Stimulated activated CD4-positive, alpha-beta T cell treated with anti-CD3 and anti-CD28 coated beads, TNF-alpha, amount 100 ng/mL, for 4 hours (primary cell): ENCODE data around the gene ZNF337.
"Not testable (repeated sequence)": the region's sequence is repeated elsewhere in the genome, so short reads cannot be mapped to it uniquely, and the experiment has no call there.

Source experiments
- DNase-seq, 3 experiments: peaks; one replicate each; pipeline ENCODE4 v3.0.0-alpha.2; 2020; ENCODE audit warnings: low read depth in 3 of 3

The ZNF337 gene

GRCh38 chr20:25696371-25697131, at the start of gene ZNF337:
Gene ZNF337, minus strand, starts transcription at chr20:25696853. Its CDS starts 10,436 bp downstream, at chr20:25686417.
- peak; percentile 89 to 94 (median 91) for DNase-seq

DNA sequence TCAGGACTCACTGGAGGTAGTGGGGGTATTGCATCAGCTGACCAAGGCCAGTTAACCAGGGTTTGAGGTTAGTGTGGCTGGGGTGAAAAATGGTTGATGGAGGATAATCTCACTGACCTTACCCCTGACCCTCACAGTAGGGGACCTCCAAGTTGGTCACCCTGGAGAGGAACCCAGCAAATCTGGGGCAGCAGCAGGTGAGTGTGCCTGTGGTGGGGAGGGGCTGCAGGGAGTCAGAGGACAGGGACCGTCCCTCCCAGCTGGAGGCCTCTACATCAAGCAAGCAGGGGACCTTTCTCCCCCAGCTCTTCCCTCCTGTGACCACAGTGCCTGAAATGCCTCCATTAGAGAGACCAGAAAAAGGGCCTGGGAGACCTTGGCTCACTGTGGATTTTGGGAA, 49.1 kb upstream of the ZNF337 start:
- no peak for DNase-seq

GRCh38 chr20:25745100-25745499, 48.4 kb upstream of the ZNF337 start:
- no peak for DNase-seq

DNA sequence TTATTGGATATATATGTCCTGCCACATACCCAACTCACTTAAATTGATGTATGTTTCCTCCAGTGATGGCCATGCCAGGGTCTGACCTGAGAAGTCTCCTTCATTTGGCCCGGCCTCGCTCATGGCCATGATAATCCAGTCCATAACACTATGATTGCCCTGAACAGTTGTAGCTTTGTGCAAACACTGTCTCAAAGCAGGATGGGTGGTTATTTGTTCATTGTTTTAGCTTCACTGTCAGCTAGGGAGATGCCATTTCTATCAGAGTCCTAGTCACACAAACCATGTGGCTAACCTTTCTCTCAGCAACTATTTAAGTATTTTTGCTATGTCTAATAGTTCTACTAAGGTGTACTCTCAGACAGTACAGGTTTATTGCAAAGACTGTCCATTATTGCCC, 47.6 kb upstream of the ZNF337 start:
- no peak for DNase-seq

DNA sequence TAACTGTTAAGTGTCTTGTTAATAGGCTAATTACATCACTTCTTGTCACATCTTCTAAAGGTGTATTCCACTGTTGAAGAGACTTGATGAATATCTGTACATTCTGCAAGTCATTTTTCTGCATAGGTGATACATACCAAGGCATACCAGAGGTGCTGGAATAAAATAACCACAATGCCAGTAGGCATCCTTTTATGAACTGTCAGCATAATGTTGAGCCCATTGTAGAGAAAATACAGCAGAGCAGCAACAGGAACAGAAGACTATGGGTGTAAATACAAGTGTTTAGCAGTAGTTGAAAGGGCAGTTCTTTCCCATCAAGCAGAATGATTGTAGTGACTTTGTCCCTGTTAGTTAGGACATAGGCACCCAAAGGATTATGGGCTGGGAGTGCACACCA, 44.4 kb upstream of the ZNF337 start:
- DNase-seq = no peak

DNA sequence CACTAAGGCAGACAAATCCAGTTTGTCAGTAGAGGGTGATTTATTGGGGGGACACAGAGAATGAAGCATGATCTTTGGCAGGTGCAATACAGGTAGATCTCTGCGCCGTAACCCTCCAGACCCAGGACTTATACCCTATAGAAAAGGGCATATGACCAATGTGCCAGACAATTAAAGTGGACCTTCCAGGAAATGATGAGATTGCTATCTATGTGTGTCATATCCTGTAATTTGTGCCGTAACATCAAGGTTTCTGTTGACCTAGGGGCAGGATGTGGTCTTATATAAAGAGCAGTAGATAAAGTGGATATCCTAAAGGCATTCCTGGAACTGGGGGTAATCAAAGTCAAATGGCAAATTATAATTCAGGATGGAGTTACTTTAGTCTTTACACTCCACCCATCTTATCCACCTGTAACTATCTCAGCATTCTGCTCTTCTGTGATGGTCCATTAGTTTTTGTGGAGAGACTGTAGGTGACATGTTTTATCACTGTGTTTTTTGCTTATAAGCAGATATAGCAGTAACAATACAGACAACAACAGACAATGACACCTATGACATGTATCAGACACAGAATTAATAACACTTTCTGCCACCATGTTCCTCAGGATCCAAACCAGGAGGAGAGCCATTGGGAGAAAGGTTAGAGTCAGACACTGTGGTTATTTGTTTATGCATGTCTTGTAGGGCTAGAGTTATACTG, 43.1 kb upstream of the ZNF337 start:
- no peak for DNase-seq

DNA sequence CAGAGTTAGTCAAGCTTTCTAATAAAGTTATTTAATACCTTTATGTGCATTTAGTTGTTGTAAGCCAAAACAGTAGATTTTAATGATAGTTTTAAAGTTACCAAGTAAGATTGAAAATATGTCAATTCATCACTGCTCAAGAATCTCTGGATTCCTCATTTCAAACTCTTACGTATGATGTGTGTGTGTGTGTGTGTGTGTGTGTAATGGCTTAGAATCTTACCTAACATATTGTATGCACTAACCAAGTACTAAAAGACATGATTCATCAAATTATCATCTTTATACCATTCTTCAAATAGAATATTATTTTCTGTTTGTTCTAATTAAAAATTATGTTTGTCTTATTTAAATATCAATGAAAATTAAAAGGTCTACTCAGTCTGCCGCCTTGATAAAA, 41.5 kb upstream of the ZNF337 start:
- no peak for DNase-seq

DNA sequence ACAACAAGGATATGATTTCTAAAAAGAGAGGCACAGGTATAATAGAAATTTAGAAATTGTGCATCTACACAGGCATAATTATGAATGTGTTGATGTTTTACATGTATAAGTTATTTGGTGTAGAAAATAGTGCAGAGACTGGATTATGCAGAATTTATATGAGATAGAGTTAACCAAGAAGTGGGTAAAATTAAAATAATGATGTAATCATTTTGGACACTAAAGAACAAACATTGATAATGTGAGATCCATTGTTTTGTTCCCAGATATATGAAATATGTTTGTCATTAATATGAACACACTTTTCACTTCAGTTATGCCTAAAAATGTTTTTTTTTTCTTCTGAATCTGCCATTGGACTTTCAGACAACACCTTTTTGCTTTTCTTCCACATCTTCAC, 37.2 kb upstream of the ZNF337 start:
- DNase-seq = no peak

DNA sequence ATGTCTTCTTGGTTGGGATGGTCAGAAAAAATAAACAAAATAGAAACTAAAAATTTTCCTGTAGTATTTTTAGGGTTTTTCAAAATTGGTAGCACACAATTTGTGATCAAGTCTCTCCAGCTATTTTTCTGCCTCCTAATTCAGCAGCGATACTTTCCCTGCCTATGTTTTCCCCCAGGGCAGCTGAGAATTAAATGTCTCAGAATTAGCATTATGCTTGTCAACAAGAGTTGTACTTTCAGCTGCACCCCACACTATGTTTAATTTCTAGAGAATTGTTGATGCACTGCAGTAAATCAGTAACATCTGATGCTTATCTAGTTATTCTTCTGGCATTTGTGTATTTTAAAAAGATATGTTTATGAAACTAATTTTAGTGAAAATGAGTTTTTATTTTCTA, 34.2 kb upstream of the ZNF337 start:
- DNase-seq = no peak

GRCh38 chr20:25726357-25726756, 29.7 kb upstream of the ZNF337 start:
- no peak for DNase-seq

- DNase-seq = no peak
Measured at GRCh38 chr20:25725639-25726038, 29.0 kb upstream of the ZNF337 start.

DNA sequence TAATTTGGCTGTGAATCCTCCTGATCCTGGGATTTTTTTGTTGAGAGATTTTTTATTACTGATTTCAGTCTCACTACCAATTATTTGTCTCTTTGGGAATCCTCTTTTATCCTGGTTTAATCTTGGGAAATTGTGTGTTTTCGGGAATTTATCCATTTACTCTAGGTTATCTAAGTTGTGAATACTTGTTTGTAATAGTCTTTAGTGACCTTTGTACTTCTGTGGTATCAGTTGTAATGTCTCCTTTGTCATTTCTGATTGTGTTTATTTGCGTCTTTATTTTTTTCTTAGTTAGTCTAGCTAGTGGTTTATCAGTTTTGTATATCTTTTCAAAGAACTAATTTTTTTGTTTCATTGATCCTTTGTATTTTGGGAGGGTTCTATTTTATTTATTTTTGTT, 27.3 kb upstream of the ZNF337 start:
- DNase-seq = no peak

DNA sequence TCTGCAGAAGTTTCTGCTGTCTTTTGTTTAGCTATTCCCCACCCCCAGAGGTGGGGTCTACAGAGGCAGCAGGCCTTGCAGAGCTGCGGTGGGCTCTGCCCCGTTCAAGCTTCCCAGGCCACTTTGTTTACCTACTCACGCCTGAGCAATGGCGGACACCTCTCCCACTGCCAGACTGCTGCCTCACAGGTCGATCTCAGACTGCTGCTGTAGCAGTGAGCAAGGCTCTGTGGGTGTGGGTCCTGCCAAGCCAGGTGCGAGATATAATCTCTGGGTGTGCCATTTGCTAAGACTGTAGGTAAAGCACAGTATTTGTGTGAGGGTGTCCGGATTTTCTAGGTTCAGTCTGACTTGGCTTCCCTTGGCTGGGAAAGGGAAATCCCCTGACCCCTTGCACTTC, 23.6 kb upstream of the ZNF337 start:
- no peak for DNase-seq

- not testable (repeated sequence) for DNase-seq
Measured at GRCh38 chr20:25718896-25719809, 22.5 kb upstream of the ZNF337 start.

GRCh38 chr20:25707695-25708094, 11.0 kb upstream of the ZNF337 start:
- DNase-seq = no peak

GRCh38 chr20:25706793-25707192, 10.1 kb upstream of the ZNF337 start:
- no peak for DNase-seq

DNA sequence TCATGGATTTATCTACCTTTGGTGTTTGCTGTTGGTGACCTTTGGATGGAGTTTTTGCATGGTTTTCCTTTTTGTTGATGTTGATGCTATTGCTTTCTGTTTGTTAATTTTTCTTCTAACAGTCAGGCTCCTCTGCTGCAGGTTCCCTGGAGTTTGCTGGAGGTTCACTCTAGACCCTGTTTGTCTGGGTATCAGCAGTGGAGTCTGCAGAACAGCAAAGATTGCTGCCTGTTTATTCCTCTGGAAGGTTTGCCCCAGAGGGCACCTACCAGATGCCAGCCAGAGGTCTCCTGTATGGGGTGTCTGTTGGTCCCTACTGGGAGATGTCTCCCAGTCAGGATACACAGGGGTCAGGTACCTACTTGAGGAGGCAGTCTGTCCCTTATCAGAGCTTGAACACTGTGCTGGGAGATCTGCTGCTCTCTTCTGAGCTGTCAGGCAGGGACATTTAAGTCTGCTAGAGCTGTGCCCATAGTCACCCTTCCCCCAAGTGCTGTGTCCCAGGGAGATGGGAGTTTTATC, 9.2 kb upstream of the ZNF337 start:
- DNase-seq = no peak

GRCh38 chr20:25704303-25704702, 7.7 kb upstream of the ZNF337 start:
- not testable (repeated sequence) for DNase-seq

DNA sequence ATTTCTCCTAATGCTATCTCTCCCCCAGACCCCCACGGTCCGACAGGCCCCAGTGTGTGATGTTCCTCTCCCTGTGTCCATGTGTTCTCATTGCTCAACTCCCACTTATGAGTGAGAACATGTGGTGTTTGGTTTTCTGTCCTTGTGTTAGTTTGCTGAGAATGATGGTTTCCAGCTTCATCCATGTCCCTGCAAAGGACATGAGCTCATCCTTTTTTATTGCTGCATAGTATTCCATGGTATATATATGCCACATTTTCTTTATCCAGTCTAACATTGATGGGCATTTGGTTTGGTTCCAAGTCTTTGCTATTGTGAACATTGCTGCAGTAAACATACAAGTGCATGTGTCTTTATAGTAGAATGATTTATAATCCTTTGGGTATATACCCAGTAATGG, 4.2 kb upstream of the ZNF337 start:
- DNase-seq = not testable (repeated sequence)

- no peak for DNase-seq
Measured at GRCh38 chr20:25699914-25700313, 3.3 kb upstream of the ZNF337 start.

- DNase-seq = no peak
Measured at GRCh38 chr20:25697132-25697446, 436 bp upstream of the ZNF337 start.
